HepG2 (cell line): Measurements from ENCODE around the gene KBTBD2. TPM values are rescaled to one million over a fixed set of nuclear protein-coding genes. Genes with fewer than 3 reads are reported as not detected.

ENCODE experiments used
- ASH2L ChIP-seq: fragments of 300-600, 200-600 bp; sonication (generic); IDR thresholded peaks from 2 replicates; pipeline ENCODE4 v1.7.0; 2017; ENCODE audit warnings: low read depth, mild to moderate bottlenecking, moderate library complexity, mixed read lengths, low read length; ENCODE audit not compliant: insufficient read length
- CSRNP2 ChIP-seq: sonication (generic); formaldehyde crosslinking; conservative IDR thresholded peaks from 2 replicates; pipeline ENCODE4 v1.8.0; 2022; ENCODE audit warnings: low read depth, missing genetic modification reagents
- KLF11 ChIP-seq: IDR thresholded peaks from 2 replicates; pipeline ENCODE4 v1.6.1; 2016; ENCODE audit warnings: missing compliant biosample characterization
- PHF8 ChIP-seq: sonication (generic); formaldehyde crosslinking; IDR thresholded peaks from 2 replicates; pipeline ENCODE4 v1.5.0; 2020; ENCODE audit warnings: missing genetic modification reagents
- POLR2G ChIP-seq: fragments of 200-400 bp; formaldehyde crosslinking; IDR thresholded peaks from 2 replicates; pipeline ENCODE4 v1.6.1; 2018; ENCODE audit warnings: mild to moderate bottlenecking, low read depth, low read length, moderate library complexity
- RFX5 ChIP-seq: IDR thresholded peaks from 2 replicates; pipeline ENCODE4 v1.6.1; 2011; ENCODE audit warnings: low read depth, low read length, improper control_type of control experiment
- SIX1 ChIP-seq: sonication (generic); formaldehyde crosslinking; IDR thresholded peaks from 2 replicates; pipeline ENCODE4 v1.4.0; 2020; ENCODE audit warnings: missing genetic modification reagents, borderline replicate concordance
- TBL1XR1 ChIP-seq: fragments of 150-350 bp; IDR thresholded peaks from 2 replicates; pipeline ENCODE4 v1.6.1; 2014; ENCODE audit warnings: borderline replicate concordance, low read length; ENCODE audit not compliant: partially characterized antibody
- THAP11 ChIP-seq: IDR thresholded peaks from 2 replicates; pipeline ENCODE4 v1.6.1; 2016; ENCODE audit warnings: missing biosample characterization, missing genetic modification reagents
- THAP8 ChIP-seq: sonication (generic); formaldehyde crosslinking; IDR thresholded peaks from 2 replicates; pipeline ENCODE4 v1.5.1; 2020; ENCODE audit warnings: missing genetic modification reagents, mild to moderate bottlenecking, borderline replicate concordance
- TRIM22 ChIP-seq: fragments of 450-650 bp; IDR thresholded peaks from 2 replicates; pipeline ENCODE4 v1.6.1; 2017
- ZNF329 ChIP-seq: sonication (generic); formaldehyde crosslinking; IDR thresholded peaks from 2 replicates; pipeline ENCODE4 v1.9.0; 2021; ENCODE audit warnings: low read depth, mild to moderate bottlenecking, missing genetic modification reagents
- ZNF468 ChIP-seq: sonication (generic); formaldehyde crosslinking; IDR thresholded peaks from 2 replicates; pipeline ENCODE4 v1.8.0; 2022; ENCODE audit warnings: mild to moderate bottlenecking, moderate library complexity, missing genetic modification reagents
- ZNF777 ChIP-seq: sonication (generic); formaldehyde crosslinking; IDR thresholded peaks from 2 replicates; pipeline ENCODE4 v1.4.0; 2020; ENCODE audit warnings: missing genetic modification reagents
- ZNF879 ChIP-seq: sonication (generic); formaldehyde crosslinking; IDR thresholded peaks from 2 replicates; pipeline ENCODE4 v1.8.1; 2023; ENCODE audit warnings: missing genetic modification reagents
- polyA plus RNA-seq, 8 experiments: library from polyadenylated mRNA; depleted of rRNA in 3 of 8; stranded (reverse) in 7 of 8; unstranded in 1 of 8; fragments of >200 nt; fragmentation: Illumina TruSeq in 4 of 8; extraction: Trizol in 4 of 8; gene quantifications; 2 replicates each; pipeline versions ENCODE4 v1.2.1 to v1.2.3, GENCODE V29; 2011 to 2016; ENCODE audit warnings: low read depth in 4 of 8, missing spikeins in 1 of 8, mixed read lengths in 1 of 8; ENCODE audit not compliant: insufficient read depth in 1 of 8
- total RNA-seq, 5 experiments: library from RNA; depleted of rRNA; stranded (reverse); fragments of >200 nt; fragmentation: Illumina TruSeq; extraction: Trizol; gene quantifications; 2 replicates each; pipeline ENCODE4 v1.2.3, GENCODE V29; 2016; ENCODE audit warnings: low read depth in 1 of 5
- TF ChIP-seq, protein P1 (sequence below): sonication (generic); formaldehyde crosslinking; IDR thresholded peaks from 2 replicates; pipeline ENCODE4 v1.5.0; 2020; ENCODE audit warnings: mild to moderate bottlenecking, missing genetic modification reagents, borderline replicate concordance
- TF ChIP-seq, protein P2 (sequence below): fragments of 450-650 bp; IDR thresholded peaks from 2 replicates; pipeline ENCODE4 v1.6.1; 2016
- TF ChIP-seq, protein P3 (sequence below): sonication (generic); formaldehyde crosslinking; IDR thresholded peaks from 2 replicates; pipeline ENCODE4 v1.9.0; 2021; ENCODE audit warnings: missing genetic modification reagents, mild to moderate bottlenecking, borderline replicate concordance
- TF ChIP-seq, protein P4 (sequence below): conservative IDR thresholded peaks from 2 replicates; pipeline ENCODE4 v1.6.1; 2018; ENCODE audit warnings: missing genetic modification reagents

Gene KBTBD2
- total and polyA plus RNA-seq, 2 of the 13 experiments (the other 11 are each of a cell fraction or from before 2014, with no cell fraction given) = 24.0 to 25.2 TPM

GRCh38 chr7:32891043-32891799, at the start of gene KBTBD2 (continued):
- TF ChIP-seq TRIM22 (no peak), THAP8 (CRISPR knock-in tag) (no peak), CSRNP2 (CRISPR knock-in tag) (no peak), ZNF329 (CRISPR knock-in tag) (peak; percentile 54; the same call in 1 of the 2 replicates), ZNF879 (CRISPR knock-in tag) (no peak), SIX1 (CRISPR knock-in tag) (no peak), ZNF468 (CRISPR knock-in tag) (no peak), ASH2L (peak; percentile 58), PHF8 (CRISPR knock-in tag) (peak; percentile 26; the same call in 1 of the 2 replicates), THAP11 (CRISPR knock-in tag) (no peak; the same call in 1 of the 2 replicates), POLR2G (no peak; the same call in 1 of the 2 replicates), KLF11 (CRISPR knock-in tag) (no peak), TBL1XR1 (no peak), RFX5 (no peak), ZNF777 (CRISPR knock-in tag) (peak; percentile 38; the same call in 1 of the 2 replicates)
- TF ChIP-seq, protein P1, sequence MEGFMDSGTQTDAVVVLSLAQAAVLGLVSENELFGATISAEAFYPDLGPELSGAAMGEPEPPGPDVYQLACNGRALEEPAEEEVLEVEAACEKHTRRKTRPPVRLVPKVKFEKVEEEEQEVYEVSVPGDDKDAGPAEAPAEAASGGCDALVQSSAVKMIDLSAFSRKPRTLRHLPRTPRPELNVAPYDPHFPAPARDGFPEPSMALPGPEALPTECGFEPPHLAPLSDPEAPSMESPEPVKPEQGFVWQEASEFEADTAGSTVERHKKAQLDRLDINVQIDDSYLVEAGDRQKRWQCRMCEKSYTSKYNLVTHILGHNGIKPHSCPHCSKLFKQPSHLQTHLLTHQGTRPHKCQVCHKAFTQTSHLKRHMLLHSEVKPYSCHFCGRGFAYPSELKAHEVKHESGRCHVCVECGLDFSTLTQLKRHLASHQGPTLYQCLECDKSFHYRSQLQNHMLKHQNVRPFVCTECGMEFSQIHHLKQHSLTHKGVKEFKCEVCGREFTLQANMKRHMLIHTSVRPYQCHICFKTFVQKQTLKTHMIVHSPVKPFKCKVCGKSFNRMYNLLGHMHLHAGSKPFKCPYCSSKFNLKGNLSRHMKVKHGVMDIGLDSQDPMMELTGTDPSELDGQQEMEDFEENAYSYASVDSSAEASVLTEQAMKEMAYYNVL (CRISPR knock-in tag) = no peak
- TF ChIP-seq, protein P2, sequence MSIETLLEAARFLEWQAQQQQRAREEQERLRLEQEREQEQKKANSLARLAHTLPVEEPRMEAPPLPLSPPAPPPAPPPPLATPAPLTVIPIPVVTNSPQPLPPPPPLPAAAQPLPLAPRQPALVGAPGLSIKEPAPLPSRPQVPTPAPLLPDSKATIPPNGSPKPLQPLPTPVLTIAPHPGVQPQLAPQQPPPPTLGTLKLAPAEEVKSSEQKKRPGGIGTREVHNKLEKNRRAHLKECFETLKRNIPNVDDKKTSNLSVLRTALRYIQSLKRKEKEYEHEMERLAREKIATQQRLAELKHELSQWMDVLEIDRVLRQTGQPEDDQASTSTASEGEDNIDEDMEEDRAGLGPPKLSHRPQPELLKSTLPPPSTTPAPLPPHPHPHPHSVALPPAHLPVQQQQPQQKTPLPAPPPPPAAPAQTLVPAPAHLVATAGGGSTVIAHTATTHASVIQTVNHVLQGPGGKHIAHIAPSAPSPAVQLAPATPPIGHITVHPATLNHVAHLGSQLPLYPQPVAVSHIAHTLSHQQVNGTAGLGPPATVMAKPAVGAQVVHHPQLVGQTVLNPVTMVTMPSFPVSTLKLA = no peak
- TF ChIP-seq, protein P3, sequence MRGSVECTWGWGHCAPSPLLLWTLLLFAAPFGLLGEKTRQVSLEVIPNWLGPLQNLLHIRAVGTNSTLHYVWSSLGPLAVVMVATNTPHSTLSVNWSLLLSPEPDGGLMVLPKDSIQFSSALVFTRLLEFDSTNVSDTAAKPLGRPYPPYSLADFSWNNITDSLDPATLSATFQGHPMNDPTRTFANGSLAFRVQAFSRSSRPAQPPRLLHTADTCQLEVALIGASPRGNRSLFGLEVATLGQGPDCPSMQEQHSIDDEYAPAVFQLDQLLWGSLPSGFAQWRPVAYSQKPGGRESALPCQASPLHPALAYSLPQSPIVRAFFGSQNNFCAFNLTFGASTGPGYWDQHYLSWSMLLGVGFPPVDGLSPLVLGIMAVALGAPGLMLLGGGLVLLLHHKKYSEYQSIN (CRISPR knock-in tag) = no peak
- TF ChIP-seq, protein P4, sequence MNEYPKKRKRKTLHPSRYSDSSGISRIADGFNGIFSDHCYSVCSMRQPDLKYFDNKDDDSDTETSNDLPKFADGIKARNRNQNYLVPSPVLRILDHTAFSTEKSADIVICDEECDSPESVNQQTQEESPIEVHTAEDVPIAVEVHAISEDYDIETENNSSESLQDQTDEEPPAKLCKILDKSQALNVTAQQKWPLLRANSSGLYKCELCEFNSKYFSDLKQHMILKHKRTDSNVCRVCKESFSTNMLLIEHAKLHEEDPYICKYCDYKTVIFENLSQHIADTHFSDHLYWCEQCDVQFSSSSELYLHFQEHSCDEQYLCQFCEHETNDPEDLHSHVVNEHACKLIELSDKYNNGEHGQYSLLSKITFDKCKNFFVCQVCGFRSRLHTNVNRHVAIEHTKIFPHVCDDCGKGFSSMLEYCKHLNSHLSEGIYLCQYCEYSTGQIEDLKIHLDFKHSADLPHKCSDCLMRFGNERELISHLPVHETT (CRISPR knock-in tag) = 0 out of 2 replicates have a peak, but pooled peaks have one; percentile 19
